Esophagus muscularis mucosa (tissue), 3 donors: ENCODE data around the gene ZNF512.

Source experiments
- POLR2A ChIP-seq: fragments of 450-650 bp; IDR thresholded peaks from one replicate; pipeline ENCODE4 v1.6.1; 2017; ENCODE audit warnings: antibody characterized with exemption, moderate library complexity, mild to moderate bottlenecking, low read depth
- POLR2AphosphoS5 ChIP-seq, 2 donors: sonication (generic); formaldehyde crosslinking; IDR thresholded peaks; one replicate each; pipeline ENCODE4 v1.6.1; 2017; ENCODE audit warnings: antibody characterized with exemption in 2 of 2
- TF ChIP-seq, protein P1 (sequence below), 3 experiments: fragments of 200-600 bp in 2 of 3; fragments of 450-650 bp in 1 of 3; sonication (generic) in 2 of 3; IDR thresholded peaks; one replicate each; pipeline ENCODE4 v1.5.1; 2017 to 2019; ENCODE audit warnings: antibody characterized with exemption in 3 of 3, mild to moderate bottlenecking in 2 of 3, moderate library complexity in 1 of 3

- TF ChIP-seq, protein P1, sequence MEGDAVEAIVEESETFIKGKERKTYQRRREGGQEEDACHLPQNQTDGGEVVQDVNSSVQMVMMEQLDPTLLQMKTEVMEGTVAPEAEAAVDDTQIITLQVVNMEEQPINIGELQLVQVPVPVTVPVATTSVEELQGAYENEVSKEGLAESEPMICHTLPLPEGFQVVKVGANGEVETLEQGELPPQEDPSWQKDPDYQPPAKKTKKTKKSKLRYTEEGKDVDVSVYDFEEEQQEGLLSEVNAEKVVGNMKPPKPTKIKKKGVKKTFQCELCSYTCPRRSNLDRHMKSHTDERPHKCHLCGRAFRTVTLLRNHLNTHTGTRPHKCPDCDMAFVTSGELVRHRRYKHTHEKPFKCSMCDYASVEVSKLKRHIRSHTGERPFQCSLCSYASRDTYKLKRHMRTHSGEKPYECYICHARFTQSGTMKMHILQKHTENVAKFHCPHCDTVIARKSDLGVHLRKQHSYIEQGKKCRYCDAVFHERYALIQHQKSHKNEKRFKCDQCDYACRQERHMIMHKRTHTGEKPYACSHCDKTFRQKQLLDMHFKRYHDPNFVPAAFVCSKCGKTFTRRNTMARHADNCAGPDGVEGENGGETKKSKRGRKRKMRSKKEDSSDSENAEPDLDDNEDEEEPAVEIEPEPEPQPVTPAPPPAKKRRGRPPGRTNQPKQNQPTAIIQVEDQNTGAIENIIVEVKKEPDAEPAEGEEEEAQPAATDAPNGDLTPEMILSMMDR (IDR thresholded peaks at IDR 0.05) = no peak
- no peak for TF ChIP-seq POLR2A
- TF ChIP-seq POLR2AphosphoS5 (IDR thresholded peaks at IDR 0.05) = no peak
These were observed 81.3 kb downstream of the ZNF512 start for GRCh38 chr2:27664154-27664574.
